GM10248 (cell line): ENCODE results near the gene PFN3.

ENCODE experiments used
- CTCF ChIA-PET: fragments of 300-600 bp; sonication (Branson Sonifier 250); formaldehyde crosslinking; extraction: SDS; loops from one replicate; lab custom pipeline; 2021; ENCODE audit warnings: antibody characterized with exemption; lab: Yijun Ruan, JAX
- POLR2A ChIA-PET: fragments of 350-650 bp; sonication (Branson Sonifier 250); formaldehyde crosslinking; extraction: SDS; loops from one replicate; lab custom pipeline; 2020; ENCODE audit warnings: antibody characterized with exemption; lab: Yijun Ruan, JAX
- DNase-seq: peaks from one replicate; pipeline ENCODE4 v3.0.0; 2012; ENCODE audit errors: extremely low spot score
- TF ChIP-seq, protein P1 (sequence below): IDR thresholded peaks from 2 replicates; pipeline ENCODE4 v1.5.1; 2012; ENCODE audit warnings: mild to moderate bottlenecking, low read depth; ENCODE audit errors: extremely low read depth, missing control alignments, control extremely low read depth

PFN3 gene

DNA sequence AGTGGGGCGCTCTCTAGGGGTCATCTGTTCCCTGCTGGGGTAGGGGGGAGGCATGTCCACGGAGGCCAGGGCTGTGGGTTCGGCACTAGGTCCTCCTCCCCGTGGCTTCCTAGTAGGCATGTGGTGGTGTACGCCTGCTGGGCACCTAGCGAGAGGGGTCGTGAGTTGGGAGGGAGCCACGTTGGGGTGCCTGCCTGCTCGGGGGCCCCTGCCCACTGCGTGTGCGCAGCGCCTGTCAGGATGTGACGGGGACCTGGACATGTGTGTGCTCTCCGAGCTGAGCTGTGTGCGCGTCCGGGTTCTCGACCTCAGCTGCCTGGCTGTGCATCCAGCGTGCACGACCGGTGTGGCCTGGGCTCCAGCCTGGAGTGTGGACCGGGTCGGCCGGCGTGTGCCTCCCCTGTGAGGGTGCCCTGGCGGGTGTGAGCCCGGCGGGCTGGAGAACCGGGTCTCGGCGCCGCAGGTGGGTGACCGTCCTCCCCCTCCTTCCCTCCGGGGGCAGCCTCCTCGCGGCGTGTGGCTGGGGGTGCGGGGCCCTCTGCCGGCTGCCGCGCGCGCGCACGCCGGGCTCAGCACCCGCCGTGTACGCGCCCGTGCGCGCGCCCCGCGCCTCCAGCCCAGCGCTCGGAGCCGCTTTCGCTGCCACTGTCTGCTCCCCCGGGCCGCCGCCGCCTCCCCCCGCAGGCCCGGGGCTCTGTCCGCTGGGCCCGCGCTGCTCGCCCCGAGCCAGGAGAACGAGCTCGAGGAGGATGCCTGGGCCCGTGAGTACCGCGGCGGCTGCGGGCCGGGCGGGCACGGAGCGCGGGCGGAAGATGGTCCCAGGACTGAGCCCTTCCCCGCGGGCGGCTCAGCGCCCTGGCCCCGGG lies 46.0 kb upstream of the PFN3 start, which contains the start of gene PRR7:
TSS of gene PRR7 (plus strand) at position 615 of the 866 bp plus-strand sequence. CDS start 8,254 bp downstream, outside the sequence.
- ChIA-PET CTCF (interaction anchor here (0.7 to 21.0 kb wide), 12 partner anchors 8 to 332 kb away, joined by 3 to 549 read pairs (median 12); partner anchors contain the start of genes F12 and PFN3), POLR2A (interaction anchor here (0.6 to 1.8 kb wide), 8 partner anchors 15 to 87 kb away, joined by 3 to 6 read pairs (median 4); no protein-coding TSS in a partner anchor)
- DNase-seq = peak; percentile 86
- TF ChIP-seq, protein P1, sequence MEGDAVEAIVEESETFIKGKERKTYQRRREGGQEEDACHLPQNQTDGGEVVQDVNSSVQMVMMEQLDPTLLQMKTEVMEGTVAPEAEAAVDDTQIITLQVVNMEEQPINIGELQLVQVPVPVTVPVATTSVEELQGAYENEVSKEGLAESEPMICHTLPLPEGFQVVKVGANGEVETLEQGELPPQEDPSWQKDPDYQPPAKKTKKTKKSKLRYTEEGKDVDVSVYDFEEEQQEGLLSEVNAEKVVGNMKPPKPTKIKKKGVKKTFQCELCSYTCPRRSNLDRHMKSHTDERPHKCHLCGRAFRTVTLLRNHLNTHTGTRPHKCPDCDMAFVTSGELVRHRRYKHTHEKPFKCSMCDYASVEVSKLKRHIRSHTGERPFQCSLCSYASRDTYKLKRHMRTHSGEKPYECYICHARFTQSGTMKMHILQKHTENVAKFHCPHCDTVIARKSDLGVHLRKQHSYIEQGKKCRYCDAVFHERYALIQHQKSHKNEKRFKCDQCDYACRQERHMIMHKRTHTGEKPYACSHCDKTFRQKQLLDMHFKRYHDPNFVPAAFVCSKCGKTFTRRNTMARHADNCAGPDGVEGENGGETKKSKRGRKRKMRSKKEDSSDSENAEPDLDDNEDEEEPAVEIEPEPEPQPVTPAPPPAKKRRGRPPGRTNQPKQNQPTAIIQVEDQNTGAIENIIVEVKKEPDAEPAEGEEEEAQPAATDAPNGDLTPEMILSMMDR = peak; percentile 21

DNA sequence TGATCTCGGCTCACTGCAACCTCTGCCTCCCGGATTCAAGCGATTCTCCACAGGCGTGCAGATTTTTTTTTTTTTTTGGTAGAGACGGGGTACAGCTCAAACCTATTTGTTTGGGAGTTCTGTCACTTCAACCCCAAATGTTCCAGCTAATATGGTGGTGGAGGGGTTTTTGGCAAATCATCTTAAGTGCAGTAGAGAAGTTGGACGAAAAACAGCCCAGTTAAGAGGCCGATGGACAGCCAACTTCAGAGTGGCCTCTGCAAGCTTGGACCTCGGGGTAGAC lies 45.4 kb upstream of the PFN3 start:
- TF ChIP-seq, protein P1 = no peak
- POLR2A ChIA-PET = interaction anchor here (0.6 to 1.8 kb wide), 7 partner anchors 14 to 88 kb away, joined by 3 to 6 read pairs (median 4); no protein-coding TSS in a partner anchor
- no peak for DNase-seq
- CTCF ChIA-PET = interaction anchor here (0.7 to 21.0 kb wide), 11 partner anchors 9 to 332 kb away, joined by 3 to 549 read pairs (median 16); partner anchors contain the start of genes F12 and PFN3

DNA sequence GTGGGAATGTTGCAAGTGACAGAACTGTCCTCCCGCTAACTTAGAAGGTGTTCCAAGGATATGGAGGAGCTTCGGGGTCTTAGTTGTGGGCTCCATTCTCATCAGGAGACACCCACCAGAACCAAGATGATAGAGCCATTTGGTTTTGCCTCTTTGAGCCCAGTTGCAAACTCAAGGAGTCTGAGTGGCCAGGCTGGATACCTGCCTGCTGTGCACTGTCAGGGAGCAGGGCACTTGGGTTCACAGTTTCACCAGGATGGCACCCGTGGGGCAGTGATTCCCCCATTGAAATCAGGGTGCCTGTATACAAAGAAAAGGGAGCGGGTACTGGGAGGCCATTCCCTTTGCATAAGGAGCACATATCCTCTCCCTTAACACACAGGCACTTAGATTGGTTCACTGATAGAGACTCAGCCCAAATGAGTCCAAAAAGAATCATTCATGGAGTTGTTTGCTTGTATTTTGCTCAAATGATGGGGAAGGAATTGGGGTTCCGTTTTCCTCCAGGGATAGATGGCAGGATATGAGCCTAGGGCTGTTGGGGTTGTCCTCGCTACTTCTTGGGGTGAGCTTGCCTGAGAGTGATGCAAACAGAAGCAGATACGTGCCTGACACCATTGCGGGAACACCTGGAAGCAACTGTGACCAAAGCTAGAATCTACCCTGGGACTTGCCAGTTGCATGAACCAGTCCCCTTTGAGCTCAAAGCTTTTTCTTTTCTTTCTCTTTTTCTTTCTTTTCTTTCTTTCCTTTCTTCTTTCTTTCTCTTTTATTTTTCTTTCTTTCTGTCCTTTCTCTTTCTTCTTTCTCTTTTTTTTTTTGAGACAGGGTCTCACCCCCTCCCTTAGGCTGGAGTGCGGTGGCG lies 44.8 kb upstream of the PFN3 start:
- ChIA-PET CTCF (interaction anchor here (0.7 to 21.0 kb wide), 12 partner anchors 10 to 331 kb away, joined by 3 to 549 read pairs (median 12); partner anchors contain the start of genes F12 and PFN3), POLR2A (interaction anchor here (0.6 to 2.9 kb wide), 8 partner anchors 9 to 89 kb away, joined by 3 to 8 read pairs (median 4); no protein-coding TSS in a partner anchor)

DNA sequence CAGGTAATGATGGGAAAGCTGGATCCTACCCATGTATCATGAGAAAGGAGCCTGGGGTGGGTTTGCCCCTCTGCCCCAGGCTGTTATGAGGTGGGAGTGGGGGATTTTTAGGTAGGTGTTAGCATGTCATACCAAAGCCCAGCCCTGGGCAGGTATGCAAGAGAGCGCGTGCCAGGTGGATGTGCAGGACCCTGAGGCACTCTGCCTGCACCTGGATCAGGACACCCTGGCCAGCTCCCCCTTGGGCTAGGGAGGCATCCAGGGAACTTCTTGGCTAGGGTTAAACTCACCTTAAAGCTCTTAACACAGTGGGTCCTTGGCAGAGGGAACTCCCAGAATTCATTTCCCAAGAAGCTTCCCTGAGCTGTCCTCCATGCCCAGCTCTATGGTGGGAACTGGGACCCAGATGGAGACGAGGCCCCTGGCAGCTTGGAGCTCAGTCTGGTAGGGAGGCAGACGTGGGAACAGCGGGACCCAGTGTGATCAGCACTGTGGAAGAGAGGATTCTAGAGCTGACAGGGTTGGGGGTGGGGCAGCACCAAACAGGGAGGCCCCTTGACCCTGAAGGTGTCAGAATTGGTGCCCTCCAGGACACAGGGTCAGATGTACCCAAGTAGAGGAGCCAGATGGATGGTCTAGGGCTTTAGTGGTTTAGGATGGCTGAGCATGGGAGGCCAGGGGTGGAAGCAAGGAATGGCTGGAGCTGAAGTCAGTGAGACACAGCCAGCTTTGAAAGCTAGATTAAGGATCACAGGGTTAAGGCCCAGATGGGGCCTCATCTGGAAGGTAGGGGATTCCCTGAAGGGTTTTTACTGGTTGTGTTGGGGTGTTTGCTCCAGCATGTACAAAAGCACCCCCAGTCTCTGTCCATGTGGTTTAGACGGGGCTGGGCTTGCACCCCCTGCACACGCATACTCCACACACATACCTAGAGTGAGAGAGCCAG lies 43.9 kb upstream of the PFN3 start:
- peak; percentile 55 for DNase-seq
- POLR2A ChIA-PET = interaction anchor here (0.9 to 2.9 kb wide), 7 partner anchors 10 to 21 kb away, joined by 3 to 11 read pairs (median 4); partner anchors contain the start of gene GRK6
- TF ChIP-seq, protein P1 = no peak
- CTCF ChIA-PET = interaction anchor here (1.1 to 21.0 kb wide), 11 partner anchors 10 to 330 kb away, joined by 3 to 549 read pairs (median 16); partner anchors contain the start of genes F12 and PFN3

More for the DNA sequence above, 44.8 kb upstream of the PFN3 start:
- no peak for DNase-seq
- TF ChIP-seq, protein P1 = no peak

DNA sequence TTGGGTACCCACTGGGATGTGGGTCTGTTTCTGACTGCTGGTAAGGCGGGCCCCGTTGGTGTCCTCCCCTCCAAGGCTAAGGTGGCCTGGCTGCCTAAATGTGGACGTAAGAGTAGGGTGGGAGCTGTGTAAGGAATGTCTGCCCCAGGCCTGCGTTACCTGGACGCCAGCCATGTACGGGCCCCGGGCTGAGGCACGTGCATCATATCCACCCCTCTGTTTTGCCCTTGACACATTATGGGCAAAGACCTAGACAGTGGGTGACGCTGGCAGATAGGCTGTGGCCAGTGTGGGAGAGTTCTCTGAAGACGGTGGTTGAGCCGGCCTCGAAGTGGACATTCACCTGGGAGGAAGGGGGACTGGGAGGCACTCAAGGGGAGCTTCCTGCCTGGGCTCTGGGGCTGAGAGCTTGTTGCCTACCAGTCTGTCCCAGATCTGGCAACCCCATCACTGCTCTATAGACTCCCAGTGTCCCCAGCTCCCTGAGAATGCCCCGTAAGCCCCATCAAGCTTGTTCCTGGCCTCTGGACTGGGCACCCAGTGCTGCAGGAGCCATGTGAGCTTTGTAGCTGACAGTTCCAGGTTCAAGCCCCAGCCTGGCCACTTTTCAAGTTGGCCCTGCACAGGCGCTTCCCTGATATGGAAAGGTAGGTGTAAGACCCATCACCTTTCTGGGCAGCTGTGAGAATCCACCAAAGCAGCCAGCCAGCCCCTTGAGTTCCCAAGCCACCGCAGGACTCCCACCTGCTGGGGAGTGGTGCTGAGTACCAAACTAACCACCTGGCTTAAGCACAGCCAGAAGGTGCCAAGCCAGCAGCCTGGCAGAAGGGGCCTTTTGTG lies 42.9 kb upstream of the PFN3 start:
- DNase-seq = no peak
- CTCF ChIA-PET = interaction anchor here (1.1 to 21.0 kb wide), 7 partner anchors 10 to 74 kb away, joined by 3 to 549 read pairs (median 33); partner anchors contain the start of genes F12 and PFN3
- POLR2A ChIA-PET = interaction anchor here (1.1 to 2.9 kb wide), 4 partner anchors 12 to 20 kb away, joined by 4 to 11 read pairs (median 6); partner anchors contain the start of gene GRK6
- TF ChIP-seq, protein P1 = no peak
